BJ (cell line): ENCODE measurements around the gene VTCN1. TPM values are rescaled to one million over a fixed set of nuclear protein-coding genes. Genes with fewer than 3 reads are reported as not detected.

ENCODE experiments used
- CTCF ChIA-PET: fragments of 350-600 bp; formaldehyde crosslinking; extraction: SDS; loops from one replicate; lab custom pipeline; 2021; ENCODE audit warnings: antibody characterized with exemption, inconsistent platforms; lab: Yijun Ruan, JAX
- POLR2A ChIA-PET: fragments of 300-600 bp; sonication (Branson Sonifier 250); formaldehyde crosslinking; extraction: SDS; loops from one replicate; lab custom pipeline; 2021; ENCODE audit warnings: antibody characterized with exemption; lab: Charles Lee
- DNase-seq: peaks from one replicate; pipeline ENCODE4 v3.0.0-alpha.2; 2011; ENCODE audit warnings: low read depth
- H3K27me3 ChIP-seq: 2 replicates; pipeline ENCODE4 v1.6.0; 2011; ENCODE audit warnings: low read length; ENCODE audit not compliant: control insufficient read depth, insufficient read depth
- H3K36me3 ChIP-seq: 2 replicates; pipeline ENCODE4 v1.5.1; 2011; ENCODE audit warnings: low read length; ENCODE audit not compliant: control insufficient read depth, insufficient read depth
- H3K4me3 ChIP-seq: 2 replicates; pipeline ENCODE4 v1.5.1; 2011; ENCODE audit warnings: low read depth, mild to moderate bottlenecking, control low read depth, low read length
- polyA plus RNA-seq: library from polyadenylated mRNA; depleted of rRNA; stranded (reverse); fragments of >200 nt; gene quantifications from 2 replicates; pipeline ENCODE4 v1.2.3, GENCODE V29; 2011
- TF ChIP-seq, protein P1 (sequence below): IDR thresholded peaks from 2 replicates; pipeline ENCODE4 v1.5.1; 2011; ENCODE audit warnings: low read depth, mild to moderate bottlenecking, control low read depth, inconsistent platforms, low read length, moderate library complexity; ENCODE audit not compliant: insufficient read depth

Gene VTCN1
- polyA plus RNA-seq, 1 experiment: not detected

DNA sequence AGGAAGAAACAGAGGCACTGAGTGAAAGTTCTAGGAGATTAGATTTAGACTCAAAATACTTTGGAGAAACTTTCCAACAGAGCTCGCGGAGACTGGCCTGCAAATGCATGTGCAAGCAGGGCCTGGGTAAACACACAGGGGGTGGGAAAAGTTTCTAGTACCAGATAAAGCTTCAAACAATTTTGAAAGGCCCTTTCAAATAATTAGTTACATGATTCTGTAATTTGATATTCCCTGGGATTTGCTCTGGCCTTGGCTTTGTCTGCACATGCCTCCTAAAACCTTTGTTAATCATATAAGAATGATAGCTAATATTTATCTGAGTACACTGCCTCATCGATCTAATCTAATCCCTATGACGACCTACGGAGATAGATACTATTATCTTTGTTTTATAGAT is 31.3 kb downstream of the VTCN1 start:
- Histone ChIP-seq H3K36me3 (no peaks in the 10 kb centered on the region), H3K4me3 (no peak overlapping the region), H3K27me3 (no peaks in the 10 kb centered on the region)
- TF ChIP-seq, protein P1, sequence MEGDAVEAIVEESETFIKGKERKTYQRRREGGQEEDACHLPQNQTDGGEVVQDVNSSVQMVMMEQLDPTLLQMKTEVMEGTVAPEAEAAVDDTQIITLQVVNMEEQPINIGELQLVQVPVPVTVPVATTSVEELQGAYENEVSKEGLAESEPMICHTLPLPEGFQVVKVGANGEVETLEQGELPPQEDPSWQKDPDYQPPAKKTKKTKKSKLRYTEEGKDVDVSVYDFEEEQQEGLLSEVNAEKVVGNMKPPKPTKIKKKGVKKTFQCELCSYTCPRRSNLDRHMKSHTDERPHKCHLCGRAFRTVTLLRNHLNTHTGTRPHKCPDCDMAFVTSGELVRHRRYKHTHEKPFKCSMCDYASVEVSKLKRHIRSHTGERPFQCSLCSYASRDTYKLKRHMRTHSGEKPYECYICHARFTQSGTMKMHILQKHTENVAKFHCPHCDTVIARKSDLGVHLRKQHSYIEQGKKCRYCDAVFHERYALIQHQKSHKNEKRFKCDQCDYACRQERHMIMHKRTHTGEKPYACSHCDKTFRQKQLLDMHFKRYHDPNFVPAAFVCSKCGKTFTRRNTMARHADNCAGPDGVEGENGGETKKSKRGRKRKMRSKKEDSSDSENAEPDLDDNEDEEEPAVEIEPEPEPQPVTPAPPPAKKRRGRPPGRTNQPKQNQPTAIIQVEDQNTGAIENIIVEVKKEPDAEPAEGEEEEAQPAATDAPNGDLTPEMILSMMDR: no peak
- no peak for DNase-seq
- ChIA-PET CTCF (no interaction called here), POLR2A (no interaction called here)

DNA sequence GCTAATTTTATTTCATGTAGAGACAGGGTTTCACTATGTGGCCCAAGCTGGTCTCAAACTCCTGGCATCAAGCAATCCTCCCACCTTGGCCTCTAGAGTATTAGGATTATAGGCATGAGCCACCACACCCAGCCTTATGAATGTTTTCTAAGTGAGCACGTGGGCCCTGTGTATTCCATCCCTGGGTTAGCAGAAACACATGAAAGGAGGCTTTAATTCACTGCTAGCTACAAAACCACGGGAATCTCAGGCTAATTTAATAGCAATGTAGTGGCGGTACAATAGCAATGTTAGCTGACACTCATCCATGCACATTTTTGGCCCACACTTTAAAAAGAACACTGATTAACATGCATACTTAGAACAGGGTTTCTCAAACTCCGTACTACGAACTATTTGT is 32.0 kb downstream of the VTCN1 start:
- no peak overlapping the region for H3K4me3 ChIP-seq
- CTCF ChIA-PET: no interaction called here
- no peaks in the 10 kb centered on the region for H3K36me3 ChIP-seq
- no peak for DNase-seq
- H3K27me3 ChIP-seq: no peaks in the 10 kb centered on the region
- TF ChIP-seq, protein P1: no peak
- POLR2A ChIA-PET: no interaction called here

DNA sequence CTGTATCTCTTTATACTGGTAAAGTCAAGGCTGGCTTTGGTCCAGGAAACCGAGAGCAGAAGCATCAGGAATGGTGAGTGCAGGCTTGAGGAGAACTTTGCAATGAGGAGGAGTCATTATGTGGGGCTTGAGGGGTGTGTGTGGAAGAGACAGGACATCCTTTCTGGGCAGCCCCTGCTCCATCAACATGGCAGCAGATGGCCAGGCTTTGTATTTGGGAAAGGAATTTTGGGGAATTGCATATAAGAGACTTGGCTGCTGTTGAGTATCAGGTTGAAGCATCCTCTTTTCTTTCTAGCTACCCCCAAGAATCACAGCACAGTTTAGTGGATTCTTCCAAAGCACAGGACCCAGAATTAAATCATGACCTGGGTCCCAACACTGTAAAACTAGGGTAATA is 33.4 kb downstream of the VTCN1 start:
- Histone ChIP-seq H3K4me3 (no peak overlapping the region), H3K36me3 (no peaks in the 10 kb centered on the region), H3K27me3 (no peaks in the 10 kb centered on the region)
- no peak for DNase-seq
- POLR2A ChIA-PET: no interaction called here
- CTCF ChIA-PET: no interaction called here
- TF ChIP-seq, protein P1: no peak

DNA sequence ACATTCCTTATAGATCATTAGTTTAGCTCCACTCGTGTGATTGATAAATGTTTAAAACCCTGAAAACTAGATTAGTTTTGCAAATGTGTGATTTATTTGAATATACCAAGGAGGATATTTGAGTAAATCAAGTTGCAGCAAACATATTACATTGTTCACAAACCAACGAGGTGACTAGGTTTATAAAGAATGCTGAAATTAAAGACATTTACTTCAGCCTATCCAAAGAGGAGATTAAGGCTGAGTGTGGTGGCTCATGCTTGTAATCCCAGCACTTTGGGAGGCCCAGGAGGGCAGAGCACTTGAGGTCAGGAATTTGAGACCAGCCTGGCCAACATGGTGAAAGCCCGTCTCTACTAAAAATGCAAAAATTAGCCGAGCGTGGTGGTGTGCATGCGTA is 34.1 kb downstream of the VTCN1 start:
- POLR2A ChIA-PET: no interaction called here
- CTCF ChIA-PET: no interaction called here
- no peak for DNase-seq
- no peaks in the 10 kb centered on the region for H3K27me3 ChIP-seq
- no peak overlapping the region for H3K4me3 ChIP-seq
- no peaks in the 10 kb centered on the region for H3K36me3 ChIP-seq
- TF ChIP-seq, protein P1: no peak

DNA sequence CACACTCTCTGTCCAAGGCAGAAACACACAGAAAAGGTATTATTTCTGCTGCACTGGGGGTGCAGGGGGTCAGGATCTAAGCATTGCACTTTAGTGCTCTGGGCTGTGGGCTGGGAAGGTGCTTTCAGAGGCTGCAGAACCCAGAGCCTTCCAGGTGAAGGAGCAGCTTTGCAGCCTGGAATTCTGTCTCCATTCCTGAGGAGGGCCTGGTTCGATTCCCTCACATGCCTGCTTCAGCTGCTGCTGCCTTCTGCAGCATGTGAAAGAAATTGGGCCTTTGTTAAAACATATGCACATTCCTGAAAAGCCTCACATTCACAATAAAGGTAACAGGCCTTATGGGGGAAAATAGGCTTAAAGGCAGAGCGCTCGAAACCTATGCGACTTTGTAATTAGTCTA is 35.9 kb downstream of the VTCN1 start:
- no peaks in the 10 kb centered on the region for H3K36me3 ChIP-seq
- no peaks in the 10 kb centered on the region for H3K27me3 ChIP-seq
- H3K4me3 ChIP-seq: no peak overlapping the region
- POLR2A ChIA-PET: no interaction called here
- CTCF ChIA-PET: interaction anchor here (1.2 kb wide), 1 partner anchor 9 kb away, joined by 3 read pairs; no protein-coding TSS in a partner anchor
- no peak for DNase-seq
- TF ChIP-seq, protein P1: no peak
